ENCODE data around the gene RAPGEF4.

DNA sequence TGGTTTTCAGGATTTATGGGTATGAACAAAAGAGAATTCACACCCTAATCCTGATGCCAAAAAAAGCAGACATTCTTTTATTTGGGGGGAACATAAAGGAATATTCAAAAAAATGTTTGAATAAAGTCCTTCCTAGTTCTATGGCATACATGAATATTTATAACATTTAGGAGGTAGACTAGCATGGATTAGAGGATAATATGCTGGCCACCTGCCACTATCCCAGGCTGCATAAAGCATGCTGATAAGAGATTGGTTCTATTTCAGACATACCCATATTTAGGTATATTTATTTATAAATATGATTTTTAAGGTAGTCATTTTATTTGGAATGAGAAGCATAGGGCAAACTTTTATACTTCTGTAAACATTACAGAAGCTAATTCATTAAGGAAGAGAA is 305.1 kb downstream of the RAPGEF4 start:
- no peak for TF ChIP-seq CTCF (IDR thresholded peaks at IDR 0.05)
- no peak for TF ChIP-seq POLR2A (IDR thresholded peaks at IDR 0.05)
